ENCODE data around the gene ARHGEF19.
A peak's percentile ranks its signal among the peaks of the same experiment; 100 is the strongest.
"Not testable (repeated sequence)": the region's sequence is repeated elsewhere in the genome, so short reads cannot be mapped to it uniquely, and the experiment has no call there.

Gene ARHGEF19

GRCh38 chr1:16221499-16221898 is 9.0 kb upstream of the ARHGEF19 start:
- no peak for DNase-seq

GRCh38 chr1:16219968-16220500 is 7.6 kb upstream of the ARHGEF19 start:
- DNase-seq = no peak

DNA sequence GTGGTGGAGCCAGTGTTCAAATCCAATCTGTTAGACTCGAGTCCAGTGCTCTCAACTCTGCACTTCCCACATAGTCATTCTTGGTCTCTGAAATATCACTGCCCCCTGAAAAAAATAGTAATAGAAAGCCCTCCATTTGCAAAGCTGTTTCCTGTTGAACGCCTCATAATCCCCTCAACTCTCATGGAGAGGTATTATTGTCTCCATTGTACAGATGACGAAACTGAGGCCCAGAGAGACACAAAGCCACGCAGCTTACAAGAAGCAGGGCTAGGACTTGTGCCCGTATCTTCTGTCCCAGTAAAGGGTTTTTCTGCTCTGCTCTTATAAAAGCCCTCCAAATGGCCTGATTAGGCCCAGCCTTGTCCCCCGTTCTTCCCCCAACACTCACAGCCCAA is 6.2 kb upstream of the ARHGEF19 start:
- DNase-seq = no peak

- DNase-seq = no peak
These were observed 5.7 kb upstream of the ARHGEF19 start for GRCh38 chr1:16218014-16218673.

DNA sequence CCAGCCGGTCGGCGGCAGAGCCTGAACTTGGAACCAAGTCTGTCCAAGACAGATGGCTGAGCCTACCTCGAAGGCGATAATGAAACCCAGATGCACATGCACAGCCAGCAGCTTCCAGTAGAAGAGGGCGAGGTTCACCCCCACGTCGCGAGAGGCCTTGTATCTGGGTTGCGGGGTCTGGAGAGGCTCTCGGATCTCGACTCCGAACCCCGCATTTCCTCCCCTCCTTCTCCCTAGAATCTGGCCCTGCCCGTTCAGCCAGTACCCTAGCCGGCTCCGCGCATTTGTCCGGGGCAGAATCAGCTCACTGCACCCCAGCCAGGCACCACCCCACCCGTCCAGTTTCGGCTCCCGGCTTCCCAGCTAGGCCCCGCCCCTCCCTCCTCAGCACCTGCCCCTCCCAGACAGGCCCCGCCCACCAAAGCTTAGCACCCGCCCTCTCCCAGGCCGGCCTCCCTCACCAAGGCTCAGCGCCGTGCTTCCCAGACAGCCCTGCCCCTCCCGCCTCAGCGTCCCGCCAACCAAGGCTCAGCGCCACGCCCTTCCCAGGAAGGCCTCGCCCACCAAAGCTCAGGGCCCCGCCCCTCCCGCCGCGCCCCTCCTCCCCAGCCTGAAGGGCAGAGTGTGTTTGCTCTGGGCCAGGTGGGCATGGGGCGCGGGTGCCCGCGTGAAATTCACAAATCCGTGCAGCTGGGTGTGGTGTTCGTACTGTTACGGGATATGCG is 4.8 kb upstream of the ARHGEF19 start:
- peak; percentile 74 for DNase-seq

GRCh38 chr1:16215882-16216753 is 3.7 kb upstream of the ARHGEF19 start:
- peak; percentile 61 for DNase-seq

DNA sequence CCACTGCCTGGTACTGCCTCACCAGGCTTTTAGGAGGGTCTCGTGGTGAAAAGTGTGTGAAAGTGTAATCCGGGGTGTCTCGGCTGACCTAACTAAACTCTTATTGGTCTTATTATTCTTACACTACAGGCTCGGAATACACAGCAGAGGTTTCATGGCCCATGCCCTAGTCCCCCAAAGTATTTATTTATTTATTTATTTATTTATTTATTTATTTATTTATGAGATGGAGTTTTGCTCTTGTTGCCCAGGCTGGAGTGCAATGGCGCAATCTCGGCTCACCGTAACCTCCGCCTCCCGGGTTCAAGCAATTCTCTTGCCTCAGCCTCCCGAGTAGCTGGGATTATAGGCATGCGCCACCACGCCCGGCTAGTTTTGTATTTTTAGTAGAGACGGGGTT is 2.8 kb upstream of the ARHGEF19 start:
- not testable (repeated sequence) for DNase-seq

DNA sequence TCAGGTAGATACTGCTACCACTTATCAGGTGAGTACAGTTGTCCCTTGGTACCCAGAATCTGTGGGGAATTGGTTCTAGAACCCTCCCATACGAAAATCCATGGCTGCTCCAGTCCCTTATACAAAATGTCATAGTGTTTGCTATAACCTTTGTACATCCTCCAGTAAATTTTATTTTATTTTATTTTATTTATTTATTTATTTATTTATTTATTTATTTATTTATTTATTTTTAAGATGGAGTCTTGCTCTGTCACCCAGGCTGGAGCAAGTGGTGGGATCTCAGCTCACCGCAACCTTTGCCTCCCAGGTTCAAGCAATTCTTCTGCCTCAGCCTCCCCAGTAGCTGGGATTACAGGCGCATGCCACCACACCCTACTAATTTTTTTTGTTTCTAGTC is 1.1 kb upstream of the ARHGEF19 start:
- not testable (repeated sequence) for DNase-seq

GRCh38 chr1:16213013-16213412 is 561 bp upstream of the ARHGEF19 start:
- DNase-seq = no peak

DNA sequence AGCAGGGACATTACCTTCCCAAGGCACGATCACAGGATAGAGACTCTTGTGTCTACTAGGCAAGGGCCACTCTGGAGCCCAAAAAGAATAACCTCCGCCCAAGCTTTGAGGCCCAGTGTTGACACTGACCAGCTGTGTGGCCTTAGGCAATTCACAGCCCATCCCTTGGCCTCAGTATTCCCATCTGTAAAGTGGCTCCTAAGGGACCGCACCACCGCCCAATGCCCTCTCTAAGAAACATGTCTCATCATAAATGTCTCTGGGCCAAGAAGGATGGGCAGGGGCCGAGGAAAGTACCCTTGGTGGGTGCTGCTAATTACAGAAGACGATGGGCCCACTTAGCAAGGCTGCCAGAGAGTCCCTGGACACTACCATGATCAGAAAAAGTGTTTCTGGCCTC is 628 bp downstream of the ARHGEF19 start:
- no peak for DNase-seq

DNA sequence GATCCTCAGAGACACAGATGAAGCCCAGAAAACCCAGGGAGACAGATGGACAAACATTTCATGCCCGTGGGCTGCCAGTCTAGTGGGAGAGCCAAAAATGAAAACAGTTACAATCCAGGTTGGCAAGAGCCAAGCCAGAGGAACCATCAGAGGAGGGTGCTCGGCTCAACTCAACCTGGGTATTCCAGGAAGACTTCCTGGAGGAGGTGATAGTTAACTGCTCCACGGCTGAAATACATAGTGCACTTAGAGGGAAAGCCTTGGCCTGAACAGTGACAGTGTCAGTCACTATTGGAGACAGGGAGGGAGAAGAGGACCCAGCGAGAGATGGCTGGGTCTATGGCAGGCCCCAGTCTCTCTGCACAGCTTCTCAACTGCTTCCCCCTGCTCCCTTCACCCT is 1.9 kb downstream of the ARHGEF19 start:
- no peak for DNase-seq

GRCh38 chr1:16209847-16210407 is 2.5 kb downstream of the ARHGEF19 start:
- no peak for DNase-seq

DNA sequence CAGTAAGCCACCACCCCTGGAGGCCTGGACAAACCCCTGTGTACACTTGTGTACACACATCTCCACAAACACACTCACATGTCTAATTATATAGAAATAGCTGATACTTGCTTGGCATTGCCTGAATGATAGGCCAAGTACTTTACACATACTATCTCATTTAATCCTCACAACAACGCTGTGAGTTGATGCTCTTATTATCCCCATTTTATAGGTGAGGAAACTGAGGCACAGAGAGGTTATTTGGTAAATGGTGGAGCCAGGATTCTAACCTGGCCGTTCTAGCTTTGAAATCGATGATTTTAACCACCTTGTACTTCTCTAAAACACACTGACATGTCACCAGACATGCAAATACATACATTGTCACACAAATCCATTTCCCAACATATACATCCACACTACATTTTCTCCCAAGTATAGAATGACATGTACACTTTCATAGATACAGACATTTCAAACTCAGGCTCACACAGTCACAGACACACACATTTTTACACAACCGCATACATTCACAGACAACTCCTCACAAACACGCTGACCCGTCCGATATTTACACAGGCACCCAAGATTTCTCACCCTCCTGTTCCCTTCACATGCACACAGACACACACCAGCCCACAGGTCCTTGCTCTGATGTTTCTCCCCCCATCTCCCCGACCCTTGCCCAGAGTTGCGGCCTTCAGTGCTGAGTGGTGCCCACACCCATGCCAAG is 3.2 kb downstream of the ARHGEF19 start:
- no peak for DNase-seq

DNA sequence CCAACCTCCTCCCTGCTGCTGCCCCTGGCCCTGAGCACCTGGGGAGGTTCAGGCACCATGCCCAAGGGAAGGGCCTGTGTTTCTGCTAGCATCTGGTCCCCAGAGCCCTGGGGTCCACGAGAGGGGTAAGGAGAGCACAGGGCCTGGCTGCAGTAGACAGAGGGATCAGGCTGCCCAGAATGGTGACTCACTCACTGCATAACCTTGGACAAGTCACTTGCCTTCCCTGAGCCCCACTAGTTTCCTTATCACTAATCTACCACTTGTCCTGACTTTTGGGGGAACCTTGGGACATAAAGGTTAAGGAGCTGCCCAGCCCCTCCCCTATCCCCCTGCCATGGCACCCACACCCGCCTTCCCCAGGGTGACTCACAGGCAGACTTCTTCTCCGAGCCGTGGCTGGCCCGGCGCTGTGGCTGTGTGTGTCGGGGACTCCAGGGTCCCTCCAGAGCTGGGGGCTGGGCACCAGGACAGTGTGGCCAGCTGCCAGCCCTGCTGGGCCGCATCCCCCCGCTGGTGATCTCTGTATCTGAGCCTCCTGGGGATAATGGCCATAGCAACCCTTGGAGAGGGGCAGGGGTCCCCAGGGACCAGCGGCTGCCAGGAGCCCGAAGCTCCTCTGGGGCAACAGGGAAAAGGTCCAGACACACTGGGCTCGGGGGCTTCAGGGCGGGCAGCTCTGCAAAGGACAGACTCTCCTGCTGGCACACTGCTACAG is 4.0 kb downstream of the ARHGEF19 start:
- DNase-seq = no peak

DNA sequence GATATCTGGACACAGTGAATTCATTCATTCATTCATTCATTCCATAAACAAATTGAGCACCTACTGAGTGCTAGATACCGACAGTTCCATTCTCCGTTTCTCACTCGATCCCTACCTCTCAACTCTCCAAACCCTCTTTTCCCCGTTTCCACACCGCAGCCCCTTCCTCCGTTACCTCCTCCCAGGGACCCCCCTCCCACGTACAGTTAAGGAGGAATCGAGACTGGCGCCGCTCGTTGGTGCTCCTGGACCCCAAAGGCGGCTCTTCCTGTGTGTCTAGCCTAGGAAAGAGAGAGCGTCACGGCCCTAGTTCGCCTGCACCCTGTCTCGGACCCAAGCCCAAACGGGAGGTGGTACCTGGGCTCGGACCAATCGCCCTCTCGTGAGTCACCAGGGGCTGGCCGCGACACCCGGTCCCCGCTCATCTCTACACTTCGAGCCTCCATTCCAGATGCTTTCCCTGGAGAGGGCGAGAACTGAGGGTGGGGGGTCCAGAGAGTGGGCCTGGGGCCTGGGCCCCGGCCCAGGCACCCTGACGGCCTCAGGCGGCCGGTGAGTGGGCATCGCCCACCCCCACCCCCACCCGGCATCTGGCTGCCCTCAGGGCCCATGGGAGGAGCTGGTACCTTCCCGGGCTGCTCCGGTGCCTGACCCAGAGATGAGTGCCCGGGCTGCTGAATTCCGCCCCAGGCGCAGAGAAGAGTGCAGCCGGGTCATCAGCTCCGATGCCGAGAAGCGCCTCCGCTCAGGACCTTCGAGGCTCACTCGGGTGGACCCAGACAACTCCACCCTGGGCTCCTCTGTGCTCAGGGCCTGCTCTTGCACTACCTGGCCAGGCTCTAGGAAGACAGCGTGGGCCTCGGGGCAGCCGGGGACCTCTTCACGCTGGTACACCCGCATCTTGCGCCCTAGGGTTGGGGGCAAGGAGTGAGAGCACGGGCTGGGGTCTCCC is 4.9 kb downstream of the ARHGEF19 start:
- no peak for DNase-seq

DNA sequence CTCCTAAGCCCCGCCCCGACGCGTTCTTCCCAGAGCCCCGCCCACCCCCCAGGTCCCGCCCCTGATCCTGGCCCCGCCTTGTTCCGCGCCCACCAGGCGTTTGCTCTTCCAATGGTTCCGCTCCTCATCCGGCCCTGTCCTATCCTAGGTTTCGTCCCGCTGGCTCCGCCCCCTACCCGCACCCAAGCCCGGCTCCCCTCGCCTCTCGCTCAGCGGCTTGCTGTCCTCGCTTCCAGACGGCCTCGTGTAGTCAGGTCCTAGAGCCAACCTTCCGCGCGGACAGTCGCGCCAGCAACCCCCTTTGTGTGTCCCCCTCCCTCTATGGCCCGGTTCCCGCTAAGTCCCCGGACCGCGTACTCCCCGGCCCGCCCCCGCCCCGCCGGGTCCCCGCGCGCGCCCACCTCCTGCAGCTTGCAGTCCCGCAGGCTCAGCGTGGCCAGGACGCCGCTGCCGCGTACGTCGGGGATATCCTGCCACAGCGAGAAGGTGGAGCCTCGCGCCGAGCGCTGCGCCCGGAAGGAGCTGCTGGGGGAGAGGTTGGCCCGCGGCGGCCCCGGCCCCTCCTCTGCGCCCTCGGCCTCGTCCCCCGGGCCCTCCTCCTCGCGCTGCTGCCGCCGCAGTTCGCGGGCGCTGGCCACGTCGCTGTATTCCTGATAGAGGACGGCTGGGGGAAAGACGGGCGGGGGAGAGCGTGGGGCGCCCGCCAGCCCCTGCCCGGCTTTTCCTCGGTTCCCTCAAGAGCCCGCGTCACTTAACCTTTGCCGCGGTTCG is 5.7 kb downstream of the ARHGEF19 start:
- DNase-seq = peak; percentile 85

GRCh38 chr1:16205891-16206546 is 6.4 kb downstream of the ARHGEF19 start:
- DNase-seq = peak; percentile 70

- no peak for DNase-seq
These were observed 7.1 kb downstream of the ARHGEF19 start for GRCh38 chr1:16205334-16205671.
